Thoracic aorta (tissue), 2 donors: ENCODE measurements around the gene RNF183. TPM values are rescaled to one million over a fixed set of nuclear protein-coding genes. Genes with fewer than 3 reads are reported as not detected.

Source experiments
- ATAC-seq: fragments of 150-250 bp; one replicate; pipeline ENCODE4 v1.8.0; 2017; ENCODE audit warnings: low read depth; ENCODE audit not compliant: insufficient number of reproducible peaks, low FRiP score
- DNase-seq: peaks from one replicate; pipeline ENCODE4 v3.0.0-alpha.2; 2020; ENCODE audit warnings: low spot score
- H3K27ac ChIP-seq, 2 donors: fragments of 200-600 bp; sonication (generic); 1 replicate in 1 of 2; 2 replicates in 1 of 2; pipeline ENCODE4 v1.5.1; 2016; ENCODE audit warnings: mild to moderate bottlenecking in 2 of 2, moderate library complexity in 2 of 2
- H3K27me3 ChIP-seq: fragments of 200-600 bp; sonication (generic); replicated peaks from 2 replicates; pipeline ENCODE4 v1.6.0; 2016; ENCODE audit warnings: mild to moderate bottlenecking; ENCODE audit not compliant: insufficient read depth
- H3K36me3 ChIP-seq: fragments of 200-600 bp; sonication (generic); one replicate; pipeline ENCODE4 v1.5.1; 2016
- H3K4me1 ChIP-seq, 2 donors: fragments of 200-600 bp; sonication (generic); 1 replicate in 1 of 2; 2 replicates in 1 of 2; pipeline versions ENCODE4 v1.5.1 to v1.6.0; 2016; ENCODE audit warnings: low read depth in 2 of 2, mild to moderate bottlenecking in 1 of 2; ENCODE audit not compliant: control insufficient read depth in 1 of 2
- H3K4me3 ChIP-seq: fragments of 200-600 bp; sonication (generic); 2 replicates; pipeline ENCODE4 v1.5.1; 2016; ENCODE audit warnings: mild to moderate bottlenecking
- H3K9me3 ChIP-seq: fragments of 200-600 bp; sonication (generic); 2 replicates; pipeline ENCODE4 v1.5.1; 2016
- total RNA-seq, 2 donors: library from RNA; depleted of rRNA; stranded (reverse); fragments of >200 nt; gene quantifications; one replicate each; pipeline versions ENCODE4 v1.1.0 to v1.2.3, GENCODE V29; 2016
- TF ChIP-seq, protein P1 (sequence below): fragments of 200-600 bp; sonication (generic); IDR thresholded peaks from one replicate; pipeline ENCODE4 v1.5.1; 2019; ENCODE audit warnings: antibody characterized with exemption

RNF183 gene
- total RNA-seq, 2 donors from 2014 or later: not detected

DNA sequence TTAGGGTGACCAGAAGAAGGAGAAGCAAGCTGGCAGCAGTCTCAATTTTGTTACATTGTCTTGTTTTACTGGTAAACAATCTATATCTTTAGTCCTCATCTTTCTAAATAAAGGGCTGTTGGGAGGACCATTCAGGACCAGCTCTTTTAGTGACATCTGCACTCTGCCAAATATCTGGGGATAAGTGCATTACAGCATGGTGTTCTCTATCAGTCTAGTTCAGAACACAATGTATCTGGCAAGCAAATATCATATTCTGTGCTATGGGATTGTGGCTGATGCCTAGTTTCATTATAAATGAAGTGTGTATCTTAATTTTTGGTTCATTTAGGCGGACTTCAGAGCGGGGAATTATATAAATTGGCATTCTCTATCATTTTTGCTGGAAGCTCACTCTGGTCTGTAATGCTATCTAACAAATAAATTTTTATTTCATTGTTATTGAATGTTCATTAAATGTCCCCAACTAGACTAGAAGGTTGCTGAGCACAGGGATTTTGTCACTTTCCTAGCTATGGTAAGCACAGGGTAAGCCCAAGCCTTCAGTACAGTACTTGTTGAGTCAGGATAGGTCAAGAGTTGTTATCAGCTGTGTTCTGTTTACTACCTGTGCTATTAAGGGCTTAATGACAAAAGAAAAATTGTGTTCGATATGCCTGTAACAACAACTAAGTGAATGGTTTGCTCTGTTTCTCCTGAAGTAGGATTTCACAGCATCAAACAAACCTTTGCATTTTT, 25.0 kb upstream of the RNF183 start:
- no peak for ATAC-seq
- Histone ChIP-seq H3K27me3 (no peaks in the 10 kb centered on the region), H3K27ac (no peak overlapping the region), H3K36me3 (no peaks in the 10 kb centered on the region), H3K4me1 (no peaks in the 10 kb centered on the region), H3K4me3 (no peak overlapping the region), H3K9me3 (no peaks in the 10 kb centered on the region)
- no peak for DNase-seq
- TF ChIP-seq, protein P1, sequence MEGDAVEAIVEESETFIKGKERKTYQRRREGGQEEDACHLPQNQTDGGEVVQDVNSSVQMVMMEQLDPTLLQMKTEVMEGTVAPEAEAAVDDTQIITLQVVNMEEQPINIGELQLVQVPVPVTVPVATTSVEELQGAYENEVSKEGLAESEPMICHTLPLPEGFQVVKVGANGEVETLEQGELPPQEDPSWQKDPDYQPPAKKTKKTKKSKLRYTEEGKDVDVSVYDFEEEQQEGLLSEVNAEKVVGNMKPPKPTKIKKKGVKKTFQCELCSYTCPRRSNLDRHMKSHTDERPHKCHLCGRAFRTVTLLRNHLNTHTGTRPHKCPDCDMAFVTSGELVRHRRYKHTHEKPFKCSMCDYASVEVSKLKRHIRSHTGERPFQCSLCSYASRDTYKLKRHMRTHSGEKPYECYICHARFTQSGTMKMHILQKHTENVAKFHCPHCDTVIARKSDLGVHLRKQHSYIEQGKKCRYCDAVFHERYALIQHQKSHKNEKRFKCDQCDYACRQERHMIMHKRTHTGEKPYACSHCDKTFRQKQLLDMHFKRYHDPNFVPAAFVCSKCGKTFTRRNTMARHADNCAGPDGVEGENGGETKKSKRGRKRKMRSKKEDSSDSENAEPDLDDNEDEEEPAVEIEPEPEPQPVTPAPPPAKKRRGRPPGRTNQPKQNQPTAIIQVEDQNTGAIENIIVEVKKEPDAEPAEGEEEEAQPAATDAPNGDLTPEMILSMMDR: no peak

DNA sequence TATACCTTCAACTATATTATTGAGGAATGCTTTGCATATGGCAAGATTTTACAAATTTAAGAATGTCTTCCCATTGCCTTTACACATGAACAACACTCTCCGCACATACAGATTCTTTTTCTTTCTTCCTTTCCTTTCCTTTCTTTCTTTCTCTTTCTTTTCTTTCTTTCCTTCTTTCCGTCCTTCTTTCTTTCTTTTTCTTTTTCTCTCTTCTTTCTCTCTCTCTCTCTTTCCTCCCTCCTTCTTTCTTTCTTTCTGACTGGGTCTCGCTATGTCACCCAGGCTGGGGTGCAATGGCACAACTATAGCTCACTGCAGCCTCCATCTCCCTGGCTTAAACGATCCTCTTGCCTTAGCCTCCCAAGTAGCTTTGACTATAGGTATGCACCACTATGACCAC, 23.1 kb upstream of the RNF183 start:
- TF ChIP-seq, protein P1: no peak
- no peak for DNase-seq
- H3K27me3 ChIP-seq: no peaks in the 10 kb centered on the region
- no peak overlapping the region for H3K27ac ChIP-seq
- H3K4me1 ChIP-seq: no peaks in the 10 kb centered on the region
- H3K4me3 ChIP-seq: no peak overlapping the region
- H3K36me3 ChIP-seq: no peaks in the 10 kb centered on the region
- no peaks in the 10 kb centered on the region for H3K9me3 ChIP-seq
- ATAC-seq: no peak

DNA sequence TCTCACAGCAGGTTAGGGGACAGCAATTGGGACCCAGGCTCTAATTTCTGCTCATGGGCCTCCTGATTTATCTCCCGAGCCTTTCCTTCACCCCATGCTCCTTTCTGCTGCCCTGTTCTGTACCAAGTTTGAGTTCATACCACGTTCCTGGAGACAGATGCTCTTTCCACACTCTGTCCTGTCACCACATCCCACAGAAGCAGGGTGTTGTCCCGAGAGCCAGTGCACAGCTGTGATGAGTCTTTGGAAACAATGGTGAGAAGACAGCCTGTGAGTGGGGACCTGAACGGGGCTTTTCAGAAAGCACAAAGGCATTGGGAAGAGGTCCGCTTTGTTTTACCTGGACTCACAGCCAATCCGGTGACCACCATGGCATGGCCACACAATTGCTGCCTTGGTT, 19.5 kb upstream of the RNF183 start:
- H3K27me3 ChIP-seq: no peaks in the 10 kb centered on the region
- TF ChIP-seq, protein P1: no peak
- no peak for ATAC-seq
- no peaks in the 10 kb centered on the region for H3K9me3 ChIP-seq
- no peak for DNase-seq
- peaks cover 0 to 6% of the 10 kb centered on the region in 2 donors for H3K4me1 ChIP-seq
- no peak overlapping the region for H3K27ac ChIP-seq
- no peaks in the 10 kb centered on the region for H3K36me3 ChIP-seq
- no peak overlapping the region for H3K4me3 ChIP-seq

DNA sequence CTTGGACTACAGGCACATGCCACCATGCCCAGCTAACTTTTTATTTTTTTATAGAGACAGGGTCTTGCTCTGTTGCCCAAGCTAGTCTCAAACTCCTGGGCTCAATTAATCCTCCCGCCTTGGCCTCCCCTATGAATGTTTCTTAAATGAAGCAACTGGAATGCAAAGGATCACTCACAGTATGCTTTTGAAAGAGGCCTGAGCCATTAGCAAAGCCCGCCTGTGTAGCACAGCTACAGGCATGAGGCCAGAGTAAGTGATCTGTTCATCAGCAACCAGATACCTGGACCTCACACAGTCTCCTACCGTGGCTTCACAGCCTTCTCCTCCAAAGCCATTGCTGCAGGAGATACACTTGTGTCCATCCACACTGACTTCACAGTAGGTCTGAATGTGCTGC, 16.9 kb upstream of the RNF183 start:
- no peak overlapping the region for H3K27ac ChIP-seq
- TF ChIP-seq, protein P1: no peak
- DNase-seq: no peak
- no peaks in the 10 kb centered on the region for H3K27me3 ChIP-seq
- H3K4me1 ChIP-seq: peaks cover 0 to 32% of the 10 kb centered on the region in 2 donors
- H3K9me3 ChIP-seq: no peaks in the 10 kb centered on the region
- no peaks in the 10 kb centered on the region for H3K36me3 ChIP-seq
- ATAC-seq: no peak
- H3K4me3 ChIP-seq: no peak overlapping the region

DNA sequence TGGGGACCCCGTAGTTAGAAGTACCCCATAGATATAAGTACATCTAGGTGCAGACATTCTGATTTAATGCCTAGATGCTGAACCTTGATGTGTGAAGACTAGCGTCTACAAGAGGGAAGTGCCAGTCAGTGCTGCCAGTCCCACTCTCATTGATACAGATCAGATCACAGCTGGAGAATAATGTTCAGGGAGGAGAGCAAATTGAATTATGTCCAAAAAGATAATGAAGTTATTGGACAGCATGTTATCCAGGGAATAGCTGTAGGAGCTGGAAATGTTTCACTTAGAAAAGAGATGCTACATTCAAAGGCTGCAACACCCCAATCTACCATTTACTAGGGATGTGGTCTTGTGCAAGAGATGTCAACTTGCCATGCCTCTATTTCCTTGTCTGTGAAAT, 15.9 kb upstream of the RNF183 start:
- no peak for ATAC-seq
- Histone ChIP-seq H3K27ac (no peak overlapping the region), H3K27me3 (no peaks in the 10 kb centered on the region), H3K9me3 (no peaks in the 10 kb centered on the region), H3K36me3 (no peaks in the 10 kb centered on the region), H3K4me3 (no peak overlapping the region), H3K4me1 (peaks cover 0 to 32% of the 10 kb centered on the region in 2 donors)
- TF ChIP-seq, protein P1: no peak
- DNase-seq: no peak
